ENCODE data around the gene TP73.
A peak's percentile ranks its signal among the peaks of the same experiment; 100 is the strongest.

TP73 gene

GRCh38 chr1:3702990-3703728 lies 50.8 kb downstream of the TP73 start:
- Histone ChIP-seq H3K9me3 (ENCODE audit: control insufficient read depth, low read depth, low read length) (no peaks in the 10 kb centered on the region), H3K36me3 (ENCODE audit: control insufficient read depth, low read depth, low read length) (no peaks in the 10 kb centered on the region), H3K4me3 (ENCODE audit: low read length) (no peak overlapping the region), H3K4me1 (ENCODE audit: control insufficient read depth, low read depth, low read length) (peaks cover 7% of the 10 kb centered on the region), H3K27ac (ENCODE audit: low read length) (no peak overlapping the region), H3K9ac (ENCODE audit: low read length) (no peak overlapping the region), H3K27me3 (ENCODE audit: control insufficient read depth, insufficient read depth, low read length) (peaks cover 5% of the 10 kb centered on the region)

GRCh38 chr1:3703786-3704371 lies 51.6 kb downstream of the TP73 start:
- peaks cover 11% of the 10 kb centered on the region for H3K27me3 ChIP-seq (ENCODE audit: control insufficient read depth, insufficient read depth, low read length)
- H3K36me3 ChIP-seq (ENCODE audit: control insufficient read depth, low read depth, low read length), result no peaks in the 10 kb centered on the region
- no peak overlapping the region for H3K4me3 ChIP-seq (ENCODE audit: low read length)
- H3K9ac ChIP-seq (ENCODE audit: low read length), result no peak overlapping the region
- peaks cover 13% of the 10 kb centered on the region for H3K4me1 ChIP-seq (ENCODE audit: control insufficient read depth, low read depth, low read length)
- H3K27ac ChIP-seq (ENCODE audit: low read length), result no peak overlapping the region
- H3K9me3 ChIP-seq (ENCODE audit: control insufficient read depth, low read depth, low read length), result no peaks in the 10 kb centered on the region

GRCh38 chr1:3705341-3705950 lies 53.1 kb downstream of the TP73 start:
- Histone ChIP-seq H3K36me3 (ENCODE audit: control insufficient read depth, low read depth, low read length) (no peaks in the 10 kb centered on the region), H3K27me3 (ENCODE audit: control insufficient read depth, insufficient read depth, low read length) (peaks cover 20% of the 10 kb centered on the region), H3K9ac (ENCODE audit: low read length) (no peak overlapping the region), H3K4me1 (ENCODE audit: control insufficient read depth, low read depth, low read length) (peaks cover 20% of the 10 kb centered on the region), H3K27ac (ENCODE audit: low read length) (no peak overlapping the region), H3K9me3 (ENCODE audit: control insufficient read depth, low read depth, low read length) (no peaks in the 10 kb centered on the region), H3K4me3 (ENCODE audit: low read length) (no peak overlapping the region)

GRCh38 chr1:3706651-3707297 lies 54.5 kb downstream of the TP73 start:
- H3K4me1 ChIP-seq (ENCODE audit: control insufficient read depth, low read depth, low read length), result peaks cover 20% of the 10 kb centered on the region
- H3K4me3 ChIP-seq (ENCODE audit: low read length), result no peak overlapping the region
- H3K9ac ChIP-seq (ENCODE audit: low read length), result no peak overlapping the region
- no peak overlapping the region for H3K27ac ChIP-seq (ENCODE audit: low read length)
- peaks cover 20% of the 10 kb centered on the region for H3K27me3 ChIP-seq (ENCODE audit: control insufficient read depth, insufficient read depth, low read length)
- no peaks in the 10 kb centered on the region for H3K36me3 ChIP-seq (ENCODE audit: control insufficient read depth, low read depth, low read length)
- no peaks in the 10 kb centered on the region for H3K9me3 ChIP-seq (ENCODE audit: control insufficient read depth, low read depth, low read length)

- peaks cover 20% of the 10 kb centered on the region for H3K4me1 ChIP-seq (ENCODE audit: control insufficient read depth, low read depth, low read length)
- peaks cover 20% of the 10 kb centered on the region for H3K27me3 ChIP-seq (ENCODE audit: control insufficient read depth, insufficient read depth, low read length)
- no peak overlapping the region for H3K27ac ChIP-seq (ENCODE audit: low read length)
- no peaks in the 10 kb centered on the region for H3K9me3 ChIP-seq (ENCODE audit: control insufficient read depth, low read depth, low read length)
- no peak overlapping the region for H3K9ac ChIP-seq (ENCODE audit: low read length)
- no peaks in the 10 kb centered on the region for H3K36me3 ChIP-seq (ENCODE audit: control insufficient read depth, low read depth, low read length)
- peak overlapping the region; percentile 40 for H3K4me3 ChIP-seq (ENCODE audit: low read length)
Observed at GRCh38 chr1:3707298-3707938, 55.1 kb downstream of the TP73 start.

- no peaks in the 10 kb centered on the region for H3K36me3 ChIP-seq (ENCODE audit: control insufficient read depth, low read depth, low read length)
- peak overlapping the region; percentile 40 for H3K4me3 ChIP-seq (ENCODE audit: low read length)
- H3K4me1 ChIP-seq (ENCODE audit: control insufficient read depth, low read depth, low read length), result peaks cover 20% of the 10 kb centered on the region
- no peak overlapping the region for H3K9ac ChIP-seq (ENCODE audit: low read length)
- no peak overlapping the region for H3K27ac ChIP-seq (ENCODE audit: low read length)
- no peaks in the 10 kb centered on the region for H3K9me3 ChIP-seq (ENCODE audit: control insufficient read depth, low read depth, low read length)
- peaks cover 20% of the 10 kb centered on the region for H3K27me3 ChIP-seq (ENCODE audit: control insufficient read depth, insufficient read depth, low read length)
Observed at GRCh38 chr1:3707939-3708328, 55.6 kb downstream of the TP73 start.

- no peaks in the 10 kb centered on the region for H3K9me3 ChIP-seq (ENCODE audit: control insufficient read depth, low read depth, low read length)
- peaks cover 20% of the 10 kb centered on the region for H3K27me3 ChIP-seq (ENCODE audit: control insufficient read depth, insufficient read depth, low read length)
- H3K36me3 ChIP-seq (ENCODE audit: control insufficient read depth, low read depth, low read length), result no peaks in the 10 kb centered on the region
- no peak overlapping the region for H3K27ac ChIP-seq (ENCODE audit: low read length)
- H3K9ac ChIP-seq (ENCODE audit: low read length), result no peak overlapping the region
- peak overlapping the region; percentile 24 for H3K4me3 ChIP-seq (ENCODE audit: low read length)
- H3K4me1 ChIP-seq (ENCODE audit: control insufficient read depth, low read depth, low read length), result peaks cover 20% of the 10 kb centered on the region
Observed at GRCh38 chr1:3708791-3709190, 56.5 kb downstream of the TP73 start.

GRCh38 chr1:3710251-3710650 lies 57.9 kb downstream of the TP73 start:
- Histone ChIP-seq H3K4me3 (ENCODE audit: low read length) (no peak overlapping the region), H3K4me1 (ENCODE audit: control insufficient read depth, low read depth, low read length) (peaks cover 20% of the 10 kb centered on the region), H3K9me3 (ENCODE audit: control insufficient read depth, low read depth, low read length) (no peaks in the 10 kb centered on the region), H3K36me3 (ENCODE audit: control insufficient read depth, low read depth, low read length) (no peaks in the 10 kb centered on the region), H3K27ac (ENCODE audit: low read length) (no peak overlapping the region), H3K27me3 (ENCODE audit: control insufficient read depth, insufficient read depth, low read length) (peaks cover 20% of the 10 kb centered on the region), H3K9ac (ENCODE audit: low read length) (no peak overlapping the region)

GRCh38 chr1:3711381-3711779 lies 59.1 kb downstream of the TP73 start:
- no peak overlapping the region for H3K27ac ChIP-seq (ENCODE audit: low read length)
- no peak overlapping the region for H3K4me3 ChIP-seq (ENCODE audit: low read length)
- H3K9ac ChIP-seq (ENCODE audit: low read length), result no peak overlapping the region
- H3K27me3 ChIP-seq (ENCODE audit: control insufficient read depth, insufficient read depth, low read length), result peaks cover 20% of the 10 kb centered on the region
- no peaks in the 10 kb centered on the region for H3K36me3 ChIP-seq (ENCODE audit: control insufficient read depth, low read depth, low read length)
- H3K4me1 ChIP-seq (ENCODE audit: control insufficient read depth, low read depth, low read length), result peaks cover 20% of the 10 kb centered on the region
- H3K9me3 ChIP-seq (ENCODE audit: control insufficient read depth, low read depth, low read length), result no peaks in the 10 kb centered on the region

- Histone ChIP-seq H3K27me3 (ENCODE audit: control insufficient read depth, insufficient read depth, low read length) (peaks cover 20% of the 10 kb centered on the region), H3K36me3 (ENCODE audit: control insufficient read depth, low read depth, low read length) (no peaks in the 10 kb centered on the region), H3K4me1 (ENCODE audit: control insufficient read depth, low read depth, low read length) (peaks cover 19% of the 10 kb centered on the region), H3K4me3 (ENCODE audit: low read length) (no peak overlapping the region), H3K9me3 (ENCODE audit: control insufficient read depth, low read depth, low read length) (no peaks in the 10 kb centered on the region), H3K27ac (ENCODE audit: low read length) (no peak overlapping the region), H3K9ac (ENCODE audit: low read length) (no peak overlapping the region)
Observed at GRCh38 chr1:3711780-3712451, 59.6 kb downstream of the TP73 start.

Measured in iPS-18a (cell line).